GM19455 (cell line): Measurements from ENCODE around the gene ASAH2B.
"Not testable (repeated sequence)": the region's sequence is repeated elsewhere in the genome, so short reads cannot be mapped to it uniquely, and the experiment has no call there.

Experiments used
- ATAC-seq: cut with Tn5 transposase; IDR thresholded peaks from one replicate; pipeline ENCODE4 v1.9.1; 2021; ENCODE audit not compliant: unreplicated experiment

Gene ASAH2B

DNA sequence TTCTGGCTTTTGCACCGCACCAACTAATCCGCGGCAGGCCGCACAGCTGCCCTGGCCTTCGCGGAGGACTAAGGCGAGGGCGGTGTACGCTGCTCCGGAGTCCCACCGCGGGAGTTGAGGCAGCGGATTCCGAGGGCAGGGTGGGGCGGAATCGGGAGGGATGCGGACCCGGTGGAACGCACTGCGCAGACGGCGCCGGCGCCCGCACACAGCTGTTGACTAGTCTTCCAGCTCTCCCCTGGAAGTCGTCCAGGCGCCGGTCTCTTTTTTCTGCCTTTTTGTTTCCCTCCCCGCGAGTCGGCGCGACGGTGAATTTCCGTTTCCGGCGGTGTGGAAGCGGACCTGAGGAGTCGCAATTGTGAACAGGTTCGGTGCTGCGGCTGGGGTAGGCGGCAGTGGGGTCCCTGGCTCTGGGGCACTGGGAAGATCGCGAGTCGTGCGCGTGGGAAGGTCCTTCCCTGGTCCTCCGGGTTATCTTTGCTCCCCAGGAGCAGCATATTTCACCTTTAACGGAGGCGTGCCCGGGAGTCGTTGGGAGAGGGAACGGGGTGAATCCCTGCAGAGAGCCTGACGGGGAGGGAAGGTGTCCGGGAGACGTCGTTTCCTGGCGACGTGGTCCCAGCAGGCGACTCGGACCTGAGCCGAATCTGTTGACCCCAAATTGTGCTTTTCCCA, at the start of gene ASAH2B:
Gene ASAH2B, plus strand, starts transcription at position 319 of the 675 bp plus-strand sequence. CDS start 5,195 bp downstream, outside the sequence.
- ATAC-seq = peak; percentile 82

DNA sequence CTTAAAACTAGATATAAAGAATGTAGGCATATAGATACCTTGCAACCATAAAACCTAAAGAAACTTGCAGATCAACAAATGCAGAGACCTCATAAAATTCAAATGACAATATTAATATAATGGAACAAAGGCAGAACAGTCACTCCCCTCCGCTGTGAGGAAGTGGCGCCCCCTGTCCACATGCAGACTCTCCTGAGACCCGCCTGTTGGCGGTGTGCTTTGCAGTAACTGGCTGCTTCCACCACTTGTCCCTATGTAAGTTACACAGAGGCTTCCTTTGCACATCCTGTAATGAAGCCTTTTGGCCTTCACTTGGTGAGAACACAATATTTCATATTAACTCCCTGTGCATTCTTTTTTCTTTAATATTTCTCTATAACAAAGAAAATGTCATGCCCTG, 41.9 kb upstream of the ASAH2B start:
- not testable (repeated sequence) for ATAC-seq

GRCh38 chr10:50701947-50702346, 37.8 kb upstream of the ASAH2B start:
- ATAC-seq = not testable (repeated sequence)

DNA sequence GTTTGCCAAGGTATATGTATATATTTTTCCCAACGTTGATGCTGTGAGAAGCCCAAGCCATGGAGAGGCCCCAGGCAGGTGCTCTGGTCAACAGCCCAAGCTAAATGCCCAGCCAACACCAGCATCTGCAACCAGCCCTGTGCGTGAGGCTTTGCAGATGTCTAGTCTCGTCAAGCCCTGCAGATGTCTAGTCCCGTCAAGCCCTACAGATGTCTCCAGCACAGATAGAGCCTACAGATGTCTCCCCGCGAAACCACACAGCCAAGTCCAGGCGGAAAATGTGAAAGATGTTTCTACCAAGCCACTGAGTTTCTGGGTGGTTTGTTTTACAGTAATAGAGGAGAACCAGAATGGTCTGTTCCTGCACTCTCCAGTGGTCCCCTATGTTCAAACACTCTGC, 36.7 kb upstream of the ASAH2B start:
- not testable (repeated sequence) for ATAC-seq

DNA sequence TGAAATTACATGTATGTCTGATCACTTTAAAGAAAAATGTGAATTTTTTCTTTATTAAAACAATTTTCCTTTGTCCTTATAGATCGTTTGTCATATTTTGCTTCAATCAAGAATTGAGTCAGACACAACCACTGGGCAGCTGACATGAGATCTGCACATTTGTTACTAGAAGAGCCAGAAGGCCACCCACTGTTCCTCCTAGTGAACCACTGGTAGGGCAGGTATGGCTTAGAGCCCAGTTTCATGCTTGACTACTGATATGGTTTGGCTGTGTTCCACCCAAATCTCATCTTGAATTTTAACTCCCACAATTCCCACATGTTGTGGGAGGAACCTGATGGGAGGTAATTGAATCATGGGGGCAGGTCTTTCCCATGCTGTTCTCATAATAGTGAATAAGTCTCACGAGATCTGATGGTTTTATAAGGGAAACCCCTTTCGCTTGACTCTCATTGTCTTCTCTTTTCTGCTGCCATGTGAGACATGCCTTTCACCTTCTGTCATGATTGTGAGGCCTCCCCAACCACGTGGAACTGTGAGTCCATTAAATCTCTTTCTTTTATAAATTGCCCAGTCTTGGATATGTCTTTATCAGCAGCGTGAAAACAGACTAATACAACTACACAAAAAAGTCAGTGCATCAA, 35.2 kb upstream of the ASAH2B start:
- not testable (repeated sequence) for ATAC-seq

- not testable (repeated sequence) for ATAC-seq
Observed at GRCh38 chr10:50706006-50706405, 33.7 kb upstream of the ASAH2B start.

GRCh38 chr10:50710241-50710640, 29.5 kb upstream of the ASAH2B start:
- not testable (repeated sequence) for ATAC-seq

GRCh38 chr10:50723812-50724211, 15.9 kb upstream of the ASAH2B start:
- ATAC-seq = peak; percentile 94

- not testable (repeated sequence) for ATAC-seq
Observed at GRCh38 chr10:50728112-50728511, 11.6 kb upstream of the ASAH2B start.

- not testable (repeated sequence) for ATAC-seq
Observed at GRCh38 chr10:50738987-50739617, 634 bp upstream of the ASAH2B start.

GRCh38 chr10:50740293-50740648, 535 bp downstream of the ASAH2B start:
- peak; percentile 18 for ATAC-seq

- ATAC-seq = not testable (repeated sequence)
Observed at GRCh38 chr10:50742820-50743219, 3.1 kb downstream of the ASAH2B start.

DNA sequence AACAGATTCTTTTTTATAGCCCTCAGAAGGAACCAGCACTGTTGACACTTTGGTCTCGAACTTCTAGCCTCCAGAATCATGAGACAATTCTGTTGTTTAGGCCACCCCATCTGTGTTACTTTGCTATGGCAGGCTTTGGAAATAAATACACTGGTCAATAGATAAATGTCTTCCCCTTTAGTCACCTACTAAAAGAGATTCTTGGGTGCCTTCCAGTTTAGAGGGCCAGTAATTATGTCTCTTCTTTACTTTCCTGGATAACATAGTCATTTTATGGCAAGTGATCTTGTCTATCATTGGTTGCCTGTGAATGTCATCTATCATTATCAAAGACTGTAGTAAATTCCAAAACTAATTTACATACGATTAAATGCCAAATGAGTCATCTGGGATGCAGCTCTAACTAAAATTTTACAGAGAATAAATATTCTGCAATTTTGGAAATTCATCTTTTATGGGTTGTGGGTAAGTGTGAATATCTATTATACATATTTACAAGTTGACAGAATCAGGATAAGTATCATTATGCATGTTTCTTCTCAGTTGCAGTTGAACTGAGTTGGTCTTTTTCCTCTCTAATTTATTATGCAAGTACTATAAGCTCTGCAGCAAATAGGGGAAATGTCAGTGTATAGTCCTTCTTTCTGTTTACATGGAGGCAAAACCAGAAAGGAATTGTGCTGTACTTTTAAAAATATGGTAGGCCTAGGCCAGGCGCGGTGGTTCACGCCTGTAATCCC, 27.2 kb downstream of the ASAH2B start:
- not testable (repeated sequence) for ATAC-seq

GRCh38 chr10:50772042-50772441, 32.3 kb downstream of the ASAH2B start:
- ATAC-seq = not testable (repeated sequence)

GRCh38 chr10:50774868-50775267, 35.1 kb downstream of the ASAH2B start:
- ATAC-seq = not testable (repeated sequence)

GRCh38 chr10:50780036-50780435, 40.3 kb downstream of the ASAH2B start:
- ATAC-seq = not testable (repeated sequence)

GRCh38 chr10:50782017-50782416, 42.3 kb downstream of the ASAH2B start:
- ATAC-seq = not testable (repeated sequence)

DNA sequence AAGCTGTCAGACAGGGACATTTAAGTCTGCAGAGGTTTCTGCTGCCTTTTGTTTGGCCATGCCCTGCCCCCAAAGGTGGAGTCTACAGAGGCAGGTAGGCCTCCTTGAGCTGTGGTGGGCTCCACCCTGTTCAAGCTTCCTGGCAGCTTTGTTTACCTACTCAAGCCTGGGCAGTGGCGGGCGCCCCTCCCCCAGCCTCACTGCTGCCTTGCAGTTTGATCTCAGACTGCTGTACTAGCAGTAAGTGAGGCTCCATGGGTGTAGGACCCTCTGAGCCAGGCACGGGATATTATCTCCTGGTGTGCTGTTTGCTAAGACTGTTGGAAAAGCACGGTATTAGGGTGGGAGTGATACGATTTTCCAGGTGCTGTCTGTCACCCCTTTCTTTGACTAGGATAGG, 48.2 kb downstream of the ASAH2B start:
- not testable (repeated sequence) for ATAC-seq

- no peak for ATAC-seq
Observed at GRCh38 chr10:50788951-50789945, 49.5 kb downstream of the ASAH2B start.

DNA sequence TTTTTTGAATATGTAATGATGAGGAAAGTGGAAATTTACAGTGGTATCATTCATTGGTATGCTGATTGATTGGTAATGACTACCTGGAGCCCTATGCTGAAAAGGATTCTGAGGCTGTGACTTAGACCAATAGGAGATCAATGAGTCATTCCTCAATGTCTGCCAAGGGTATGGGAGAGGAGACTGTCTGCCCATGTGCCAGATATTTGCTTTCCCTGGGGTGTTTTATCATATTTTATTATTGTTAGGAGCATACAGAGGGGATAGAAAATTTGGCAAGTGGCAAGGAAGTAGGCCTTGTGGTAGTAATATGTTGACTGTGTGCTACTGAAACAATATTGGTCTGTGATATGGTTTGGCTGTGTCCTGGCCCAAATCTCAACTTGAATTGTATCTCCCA, 54.8 kb downstream of the ASAH2B start:
- ATAC-seq = no peak
